A673 (cell line): ENCODE results near the gene IL17RC. TPM values are rescaled to one million over a fixed set of nuclear protein-coding genes. Genes with fewer than 3 reads are reported as not detected.

Source experiments
- BruUV-seq: library from RNA; stranded (reverse); fragments of 400-500 nt; replicated peaks from 2 replicates; lab custom pipeline; 2021; lab: Mats Ljungman, UMichigan
- CTCF ChIA-PET: fragments of 300-600 bp; sonication (Branson Sonifier 250); formaldehyde crosslinking; loops from one replicate; lab custom pipeline; 2022; ENCODE audit warnings: antibody characterized with exemption; lab: Charles Lee
- POLR2A ChIA-PET: fragments of 300-600 bp; sonication (Branson Sonifier 250); formaldehyde crosslinking; loops from one replicate; lab custom pipeline; 2022; ENCODE audit warnings: antibody characterized with exemption; ENCODE audit not compliant: low non-redundant PET; lab: Charles Lee
- DNase-seq: peaks from one replicate; pipeline ENCODE4 v3.0.0-alpha.2; 2015; ENCODE audit warnings: low spot score
- H3K27ac ChIP-seq: fragments of 200-600 bp; sonication (generic); 2 replicates; pipeline ENCODE4 v1.5.1; 2016; ENCODE audit warnings: mixed run types, low read depth, mild to moderate bottlenecking, mixed read lengths, antibody characterized with exemption, low read length; ENCODE audit not compliant: poor library complexity, severe bottlenecking
- H3K27me3 ChIP-seq: fragments of 200-600 bp; sonication (generic); replicated peaks from 2 replicates; pipeline ENCODE4 v1.6.1; 2017; ENCODE audit warnings: mixed run types, low read depth, mild to moderate bottlenecking, mixed read lengths, antibody characterized with exemption, low read length; ENCODE audit not compliant: insufficient read depth, poor library complexity
- H3K36me3 ChIP-seq: fragments of 200-600 bp; sonication (generic); 2 replicates; pipeline ENCODE4 v1.6.1; 2016; ENCODE audit warnings: mixed run types, mild to moderate bottlenecking, mixed read lengths, antibody characterized with exemption, low read length; ENCODE audit not compliant: insufficient read depth, poor library complexity, severe bottlenecking
- H3K4me1 ChIP-seq: fragments of 200-600 bp; sonication (generic); 2 replicates; pipeline ENCODE4 v1.6.1; 2017; ENCODE audit warnings: mixed run types, mild to moderate bottlenecking, mixed read lengths, antibody characterized with exemption, low read length; ENCODE audit not compliant: insufficient read depth, poor library complexity, severe bottlenecking
- H3K4me3 ChIP-seq: fragments of 200-600 bp; sonication (generic); 2 replicates; pipeline ENCODE4 v1.5.1; 2016; ENCODE audit warnings: low read depth, mixed run types, mild to moderate bottlenecking, mixed read lengths, low read length; ENCODE audit not compliant: poor library complexity, severe bottlenecking
- H3K9me3 ChIP-seq: fragments of 200-600 bp; sonication (generic); 2 replicates; pipeline ENCODE4 v1.6.1; 2016; ENCODE audit warnings: mixed run types, low read depth, mild to moderate bottlenecking, mixed read lengths, antibody characterized with exemption, low read length; ENCODE audit not compliant: poor library complexity, severe bottlenecking
- CTCF ChIP-seq: fragments of 300-800, 200-600 bp; sonication (generic); conservative IDR thresholded peaks from 2 replicates; pipeline ENCODE4 v1.5.1; 2017; ENCODE audit warnings: low read depth, mild to moderate bottlenecking, antibody characterized with exemption, low read length, moderate library complexity, mixed read lengths
- EZH2 ChIP-seq: fragments of 200-600 bp; sonication (generic); IDR thresholded peaks from 2 replicates; pipeline ENCODE4 v1.6.1; 2017; ENCODE audit warnings: borderline replicate concordance, low read depth, mild to moderate bottlenecking, mixed read lengths, antibody characterized with exemption, low read length; ENCODE audit not compliant: poor library complexity, severe bottlenecking
- intact Hi-C: fragments of 100-400 bp; cut with micrococcal nuclease; formaldehyde crosslinking; loops from one replicate; pipeline ENCODE4 v1.10.0; 2022; ENCODE audit not compliant: unreplicated experiment
- total RNA-seq: library from RNA; stranded (reverse); gene quantifications from 2 replicates; pipeline ENCODE4 v1.2.3, GENCODE V29; 2021

Gene IL17RC
- total RNA-seq, 1 experiment from 2014 or later: 9.3 TPM

GRCh38 chr3:9966841-9967240 is 49.9 kb downstream of the IL17RC start:
- no peak overlapping the region for H3K27ac ChIP-seq
- no peaks in the 10 kb centered on the region for H3K4me1 ChIP-seq
- H3K27me3 ChIP-seq: no peaks in the 10 kb centered on the region
- no peak overlapping the region for H3K4me3 ChIP-seq
- peaks cover 34% of the 10 kb centered on the region for H3K36me3 ChIP-seq
- no TSS peak for BruUV-seq
- DNase-seq: no peak
- TF ChIP-seq EZH2: no peak
- TF ChIP-seq CTCF: no peak
- intact Hi-C loops: no loop called here
- CTCF ChIA-PET: interaction anchor here (0.6 kb wide), 1 partner anchor 151 kb away, joined by 7 read pairs; no protein-coding TSS in a partner anchor
- H3K9me3 ChIP-seq: no peaks in the 10 kb centered on the region
- POLR2A ChIA-PET: no interaction called here

- H3K4me1 ChIP-seq: no peaks in the 10 kb centered on the region
- H3K36me3 ChIP-seq: peaks cover 50% of the 10 kb centered on the region
- ChIA-PET CTCF (no interaction called here), POLR2A (no interaction called here)
- no peaks in the 10 kb centered on the region for H3K27me3 ChIP-seq
- no TSS peak for BruUV-seq
- H3K4me3 ChIP-seq: no peak overlapping the region
- H3K27ac ChIP-seq: no peak overlapping the region
- TF ChIP-seq EZH2 (no peak), CTCF (no peak)
- intact Hi-C loops: no loop called here
- H3K9me3 ChIP-seq: no peaks in the 10 kb centered on the region
- no peak for DNase-seq
These were observed 52.7 kb downstream of the IL17RC start for GRCh38 chr3:9969632-9970019.

- Histone ChIP-seq H3K9me3 (no peaks in the 10 kb centered on the region), H3K27ac (no peak overlapping the region), H3K36me3 (peaks cover 52% of the 10 kb centered on the region), H3K4me1 (no peaks in the 10 kb centered on the region), H3K27me3 (no peaks in the 10 kb centered on the region), H3K4me3 (no peak overlapping the region)
- no TSS peak for BruUV-seq
- DNase-seq: no peak
- ChIA-PET CTCF (no interaction called here), POLR2A (no interaction called here)
- intact Hi-C loops: no loop called here
- TF ChIP-seq CTCF (no peak), EZH2 (no peak)
These were observed 53.2 kb downstream of the IL17RC start for GRCh38 chr3:9970020-9970652.
